ENCODE measurements around the gene KIF23.

Gene KIF23

DNA sequence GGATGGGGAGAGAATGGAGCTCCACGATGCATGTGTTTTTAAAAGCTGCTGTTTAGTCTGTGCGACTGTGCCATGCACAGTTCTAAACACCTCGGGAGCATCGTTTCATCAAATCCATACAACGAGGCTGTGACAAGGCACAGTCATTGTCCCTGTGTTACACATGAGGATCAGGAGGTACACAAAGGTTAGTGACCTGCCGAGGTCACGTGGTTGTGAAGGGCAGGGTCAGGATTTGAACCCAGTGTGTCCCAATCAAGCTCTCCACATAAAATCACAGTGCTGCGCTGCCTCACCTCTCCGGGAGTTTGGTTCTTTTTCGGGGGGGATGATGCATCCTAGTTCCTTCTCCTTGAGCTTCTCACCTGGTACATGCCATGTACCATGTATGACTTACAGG, 18.7 kb upstream of the KIF23 start:
- no peak for DNase-seq

DNA sequence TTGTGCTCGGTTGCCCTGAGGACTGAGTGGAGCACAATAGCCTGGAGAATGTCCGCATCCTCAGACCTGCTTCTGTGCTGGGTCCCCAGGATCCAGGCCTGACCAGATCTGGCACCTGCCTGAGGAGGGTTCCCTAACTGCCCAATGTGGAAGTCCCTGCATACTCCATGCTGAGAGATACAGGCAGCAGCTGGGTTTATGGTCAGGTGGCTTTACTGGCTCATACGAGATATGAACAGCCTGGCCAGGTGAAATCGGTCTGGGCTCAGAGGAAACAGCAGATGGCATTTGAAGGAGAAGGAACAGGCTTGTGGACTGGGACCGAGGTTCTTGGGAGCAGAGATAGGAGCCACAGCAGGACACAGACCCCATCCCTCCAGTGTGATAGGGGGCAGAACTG, 18.2 kb upstream of the KIF23 start:
- no peak for DNase-seq

DNA sequence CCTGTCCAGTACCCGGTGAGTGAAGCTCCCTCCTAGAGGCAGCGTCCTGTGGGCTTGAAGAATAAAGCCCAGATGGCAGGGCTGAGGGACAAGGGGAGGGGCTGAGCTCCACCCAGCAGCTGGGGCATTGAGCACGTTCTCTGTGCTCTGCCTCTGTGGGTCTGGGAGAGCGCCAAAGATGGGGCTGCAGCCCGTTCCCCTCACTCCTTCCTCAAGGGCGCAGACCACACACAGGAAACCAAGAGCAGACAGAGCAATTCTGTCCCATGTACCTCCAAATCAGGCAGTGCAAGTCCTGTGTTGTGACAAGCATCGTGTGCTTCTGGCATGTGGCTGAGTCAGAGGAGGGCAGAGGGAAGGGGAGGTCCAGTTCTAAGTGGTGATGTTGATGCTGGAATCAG, 15.7 kb upstream of the KIF23 start:
- no peak for DNase-seq

DNA sequence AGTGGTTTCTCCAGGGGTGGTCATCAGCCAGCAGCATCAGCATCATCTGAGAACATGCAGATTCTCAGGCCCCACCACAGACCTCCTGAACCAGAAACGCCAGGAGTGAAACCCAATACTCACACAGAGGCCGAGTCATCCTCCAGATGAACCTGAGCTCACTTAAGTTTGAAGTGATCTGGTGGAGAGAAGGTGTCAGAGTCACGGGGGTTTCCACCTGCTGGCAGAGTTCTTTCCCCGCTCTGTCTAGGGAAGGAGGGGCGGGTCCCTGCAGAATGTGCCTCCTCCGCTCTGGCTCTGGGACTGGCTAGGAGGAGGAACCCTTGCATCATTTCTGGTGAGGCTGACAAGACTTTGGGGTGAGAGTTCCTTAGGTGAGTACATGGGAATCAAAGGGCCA, 13.3 kb upstream of the KIF23 start:
- DNase-seq = no peak

DNA sequence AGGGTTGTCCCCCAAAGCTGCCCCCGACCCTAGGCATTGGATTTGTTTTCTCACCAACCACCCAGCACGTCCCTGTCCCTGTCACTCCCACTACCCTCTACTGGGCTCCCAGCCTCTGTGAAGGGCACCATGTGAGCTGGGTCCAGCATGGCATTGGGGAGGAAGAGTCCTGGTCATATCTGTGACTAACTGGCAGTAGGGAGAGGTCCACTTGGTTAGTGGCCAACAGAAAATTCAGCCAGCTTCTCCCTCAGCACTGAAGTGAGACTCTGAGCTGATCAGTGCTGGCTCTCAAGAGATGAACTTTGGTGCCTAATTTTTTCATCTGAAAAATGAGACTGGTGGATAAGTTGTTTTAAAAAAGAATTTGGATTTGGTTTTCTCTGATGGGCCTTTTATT, 11.3 kb upstream of the KIF23 start:
- DNase-seq = no peak

DNA sequence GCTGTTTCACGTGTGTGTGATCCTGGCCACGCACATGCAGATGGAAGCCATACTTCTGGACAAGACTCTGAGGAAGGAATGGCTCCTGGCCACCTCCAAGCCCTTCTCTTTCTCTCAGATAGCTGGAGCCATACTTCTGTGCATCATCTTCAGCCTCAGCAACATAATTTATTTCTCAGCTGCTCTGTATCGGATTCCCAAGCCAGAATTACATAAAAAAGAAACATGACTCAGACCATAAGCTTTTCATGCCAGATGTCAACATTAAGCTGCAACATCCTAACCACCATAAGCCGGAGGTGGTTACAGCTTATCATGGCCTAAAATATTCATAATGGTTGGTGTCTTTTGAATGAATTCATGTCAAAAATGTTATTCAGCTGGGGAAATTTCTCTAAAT, 10.6 kb upstream of the KIF23 start:
- no peak for DNase-seq

DNA sequence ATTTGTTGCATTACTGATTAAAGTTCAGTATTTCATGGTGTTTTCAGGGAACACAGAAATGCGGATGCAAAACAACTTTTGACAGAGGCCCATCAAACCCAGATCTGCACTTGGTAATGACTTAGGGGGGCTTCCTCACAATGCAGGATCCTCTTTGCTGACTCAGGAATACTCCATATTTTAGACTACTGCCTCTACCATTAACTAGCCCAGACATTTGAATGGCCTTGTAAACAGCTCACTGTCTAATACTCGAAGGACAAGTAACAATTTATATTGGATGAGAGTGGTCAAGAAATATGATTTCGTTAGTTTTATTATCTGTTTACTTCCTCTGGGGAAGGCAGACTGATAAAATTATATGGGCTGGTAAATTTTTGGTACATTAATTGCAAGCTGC, 9.0 kb upstream of the KIF23 start:
- no peak for DNase-seq

DNA sequence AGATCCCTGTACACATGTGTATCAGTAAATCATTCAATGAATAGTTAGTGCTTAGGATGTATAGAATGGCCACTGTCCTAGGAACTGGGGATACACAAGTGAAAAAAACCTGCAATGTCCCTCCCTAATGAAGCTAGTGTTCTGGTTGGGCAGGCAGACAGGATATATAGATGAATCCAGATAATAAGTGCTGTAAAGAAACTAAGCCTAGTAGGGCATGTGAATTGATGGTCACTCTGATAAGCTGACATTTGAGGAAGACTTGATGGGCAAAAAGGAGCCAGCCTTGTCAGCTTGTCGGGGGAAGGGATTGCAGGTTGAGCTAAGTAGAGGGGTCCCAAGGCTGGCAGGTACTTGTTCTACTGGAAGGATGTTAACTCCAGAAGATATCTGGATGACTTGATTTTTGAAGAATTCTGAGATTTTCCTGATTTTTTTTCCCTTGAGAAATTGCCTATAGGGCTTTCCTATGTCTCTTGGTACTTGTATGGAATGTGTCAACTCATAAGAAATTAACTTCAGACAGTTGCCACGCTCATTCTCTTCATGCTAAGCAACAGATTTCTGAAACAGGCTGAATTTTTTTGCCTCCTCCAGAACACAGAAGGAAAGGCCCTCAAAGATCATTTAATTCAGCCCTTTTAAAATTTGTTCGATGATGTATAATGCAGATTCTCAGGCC, 6.3 kb upstream of the KIF23 start:
- DNase-seq = no peak

DNA sequence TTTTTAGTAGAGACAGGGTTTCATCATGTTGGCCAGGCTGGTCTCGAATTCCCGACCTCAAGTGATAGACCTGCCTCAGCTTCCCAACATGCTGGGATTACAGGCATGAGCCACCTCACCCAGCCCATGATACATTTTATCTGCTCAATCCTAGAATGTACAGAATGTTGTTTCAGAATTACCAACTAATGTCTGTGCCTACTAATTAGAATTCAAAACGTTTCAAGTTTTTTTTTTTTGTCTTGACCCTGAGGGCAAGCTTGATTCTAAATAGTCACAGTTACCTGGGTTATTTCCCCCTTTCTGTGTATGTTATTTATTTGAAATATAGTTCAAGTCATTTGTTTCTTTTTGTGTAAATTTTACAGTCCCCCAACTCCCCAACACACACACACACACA, 5.3 kb upstream of the KIF23 start:
- no peak for DNase-seq

DNA sequence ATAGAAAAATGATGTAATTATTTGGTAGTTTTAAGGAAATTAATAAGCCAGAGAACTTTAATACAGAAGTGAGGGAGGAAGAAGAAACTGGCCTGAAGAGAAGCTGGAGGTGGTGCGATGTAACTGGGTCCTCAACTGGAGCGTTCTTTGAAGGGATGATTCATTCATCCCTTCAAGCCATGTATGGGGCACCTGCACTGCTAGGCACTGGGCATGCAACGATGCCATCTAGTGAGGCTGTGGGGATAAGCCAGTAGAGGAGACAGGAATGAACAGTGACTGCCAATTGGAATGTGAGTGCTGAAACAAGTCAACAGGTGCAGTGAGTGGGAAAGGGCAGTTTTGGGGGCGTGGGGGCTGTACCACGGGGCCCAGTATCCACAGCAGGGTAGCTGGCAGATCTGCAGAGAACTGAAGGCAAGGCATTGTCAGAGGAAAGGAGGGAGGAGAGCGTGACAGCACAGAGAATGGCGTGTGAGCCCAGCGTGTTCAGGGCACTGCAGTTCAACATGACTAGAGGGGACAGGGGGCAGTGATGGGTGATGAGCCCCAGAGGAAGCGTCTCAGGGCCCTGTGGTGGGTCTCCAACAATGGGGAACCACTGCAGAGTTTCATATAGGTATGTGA, 3.8 kb upstream of the KIF23 start:
- DNase-seq = peak; percentile 47

DNA sequence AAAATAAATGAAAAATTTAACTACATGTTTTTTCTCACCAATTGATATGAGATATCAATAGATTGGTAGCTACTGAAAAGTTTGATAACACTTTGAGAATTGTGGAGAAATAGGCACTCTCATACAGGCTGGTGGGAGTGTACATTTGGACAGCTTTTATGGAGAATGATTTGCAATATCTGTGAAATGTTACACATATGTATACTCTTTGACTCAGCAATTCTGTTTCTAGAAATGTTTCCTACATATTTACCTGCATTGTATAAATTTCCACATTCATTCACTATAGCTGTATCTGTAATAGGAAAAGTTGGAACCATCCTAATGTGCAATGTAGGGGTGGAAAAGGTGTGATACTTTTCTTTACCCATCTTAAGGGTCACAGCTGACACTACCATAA, 1.9 kb upstream of the KIF23 start:
- DNase-seq = no peak

DNA sequence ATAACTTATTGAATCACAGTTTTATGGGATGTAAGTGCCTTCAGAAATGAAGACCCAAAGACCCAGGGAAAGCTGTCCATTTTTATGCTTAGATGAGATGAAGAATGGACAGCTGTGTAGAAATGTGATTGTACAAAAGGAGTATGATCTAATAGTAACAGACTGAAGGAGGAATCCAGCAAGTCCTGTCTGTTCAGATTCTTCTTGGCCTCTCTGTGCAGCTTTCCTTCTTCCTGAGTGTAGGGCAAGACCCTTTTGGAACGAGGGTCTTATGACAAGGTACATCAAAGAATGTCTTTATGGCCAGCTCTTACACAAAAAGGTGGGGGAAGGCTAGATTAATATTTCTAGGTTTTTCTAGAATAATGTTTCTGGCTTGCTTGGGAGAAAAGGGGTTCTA, 1.4 kb upstream of the KIF23 start:
- DNase-seq = no peak

DNA sequence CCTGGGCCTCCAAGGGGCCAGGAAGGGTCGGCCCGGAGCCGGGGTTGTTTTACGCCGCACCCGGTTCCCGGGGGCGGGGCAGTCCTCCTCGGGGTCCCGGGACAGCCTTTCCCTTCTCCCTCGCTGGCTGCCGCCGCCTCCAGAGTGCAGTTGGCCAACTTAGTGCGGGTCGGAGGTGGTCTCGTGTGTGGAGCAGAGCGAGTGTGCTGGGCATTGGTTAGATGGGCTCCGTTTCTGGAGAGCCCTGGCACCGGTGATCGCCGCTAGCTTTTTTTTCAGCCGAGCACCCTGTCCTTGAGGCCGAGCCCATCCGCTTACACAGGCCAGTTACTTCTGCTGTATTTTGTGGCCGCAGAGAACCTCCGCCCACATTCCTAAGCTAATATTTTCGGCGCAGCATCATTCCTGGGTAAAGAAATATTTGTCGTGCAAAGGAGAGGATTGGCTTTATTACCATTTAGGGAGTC, 585 bp downstream of the KIF23 start:
- no peak for DNase-seq

DNA sequence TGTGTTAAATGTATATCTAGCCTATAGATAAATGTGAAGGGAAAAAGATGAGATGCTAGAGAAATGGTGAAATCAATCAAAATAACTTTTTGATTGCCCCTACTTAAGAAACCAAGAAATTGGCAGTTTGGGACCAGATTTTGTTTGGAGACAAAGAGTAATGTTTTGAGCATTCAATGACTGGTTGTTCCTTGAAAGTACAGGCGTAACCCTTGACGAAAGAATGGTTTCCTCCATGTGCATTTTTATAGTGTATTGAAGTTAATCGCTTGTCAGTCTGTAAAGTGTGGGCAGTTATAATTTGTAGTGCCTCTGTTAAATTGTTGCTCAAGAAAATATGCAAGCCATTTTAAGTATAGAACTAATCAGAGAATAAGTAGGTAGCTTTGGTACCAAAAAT, 1.2 kb downstream of the KIF23 start:
- DNase-seq = no peak

DNA sequence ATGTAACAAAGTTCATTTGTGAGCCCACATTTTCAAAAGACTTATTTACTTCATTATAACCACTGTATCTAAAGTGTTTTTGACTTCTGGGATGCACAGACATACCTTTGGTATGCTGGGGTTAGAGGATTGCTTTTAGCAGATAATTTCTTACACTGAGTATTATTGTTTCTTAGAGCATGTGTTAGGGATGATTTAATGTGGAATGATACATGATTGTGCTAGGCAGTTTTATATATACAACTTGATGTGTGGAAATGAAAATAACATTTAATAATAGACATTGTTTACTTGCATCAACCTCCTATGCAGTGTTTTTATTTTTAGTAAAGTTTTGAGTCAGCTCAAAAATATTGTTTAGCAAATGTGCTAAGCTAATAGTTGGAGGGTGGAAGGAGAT, 3.4 kb downstream of the KIF23 start:
- DNase-seq = no peak

DNA sequence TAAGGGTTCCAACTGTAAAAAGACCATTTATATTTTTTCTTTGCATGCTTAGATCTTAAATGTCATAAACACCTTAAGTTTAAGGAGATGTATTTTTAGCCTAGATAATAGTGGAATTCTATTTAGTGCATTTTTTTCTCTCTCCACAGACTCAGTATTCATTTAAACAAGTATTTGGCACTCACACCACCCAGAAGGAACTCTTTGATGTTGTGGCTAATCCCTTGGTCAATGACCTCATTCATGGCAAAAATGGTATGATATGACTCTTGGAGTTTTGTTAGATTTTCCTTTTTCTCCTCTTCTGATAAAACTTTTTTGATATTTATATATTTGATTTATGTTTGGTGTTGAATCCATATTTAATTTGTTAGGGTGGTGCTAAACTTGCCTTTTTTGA, 7.3 kb downstream of the KIF23 start:
- DNase-seq = no peak

DNA sequence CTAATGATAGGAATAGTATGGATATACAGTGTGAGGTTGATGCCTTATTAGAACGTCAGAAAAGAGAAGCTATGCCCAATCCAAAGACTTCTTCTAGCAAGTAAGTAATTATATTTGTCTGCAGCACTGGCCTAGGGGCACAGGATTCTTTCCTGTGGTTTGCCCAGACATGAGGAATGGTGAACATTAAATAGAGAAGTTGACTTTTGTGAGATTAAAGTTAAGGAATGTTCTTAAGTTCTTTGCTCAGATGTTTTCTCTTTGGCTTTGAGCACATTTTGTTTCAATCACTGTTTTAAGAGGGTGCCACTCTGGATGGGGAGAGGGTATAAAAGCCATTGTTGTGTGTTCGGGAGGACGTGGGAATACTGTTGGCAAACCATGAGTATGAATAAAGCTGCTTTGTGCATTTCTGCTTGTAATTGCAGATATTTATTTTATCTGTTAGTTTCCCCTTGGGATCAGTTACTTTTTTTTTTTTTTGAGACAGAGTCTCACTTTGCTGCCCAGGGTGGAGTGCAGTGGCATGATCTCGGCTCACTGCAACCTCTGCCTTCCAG, 8.3 kb downstream of the KIF23 start:
- DNase-seq = no peak

DNA sequence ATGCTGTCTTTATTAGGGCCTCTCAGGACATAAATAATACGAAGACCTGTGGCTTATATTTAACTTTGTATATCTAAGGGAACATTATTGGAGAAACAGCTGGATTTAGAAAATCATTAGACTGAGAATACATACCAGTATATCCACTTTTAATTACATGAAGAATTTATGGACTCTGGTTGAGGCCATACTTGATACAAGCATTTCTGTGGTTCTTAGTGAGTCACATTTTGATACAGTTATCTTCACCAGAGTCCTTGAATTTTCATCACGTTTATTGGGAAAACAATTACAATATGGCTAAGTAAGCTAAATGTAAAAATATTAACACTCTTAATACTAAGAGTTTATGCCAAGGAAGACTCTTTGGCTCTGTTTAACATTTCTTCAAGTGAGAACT, 9.9 kb downstream of the KIF23 start:
- DNase-seq = no peak

DNA sequence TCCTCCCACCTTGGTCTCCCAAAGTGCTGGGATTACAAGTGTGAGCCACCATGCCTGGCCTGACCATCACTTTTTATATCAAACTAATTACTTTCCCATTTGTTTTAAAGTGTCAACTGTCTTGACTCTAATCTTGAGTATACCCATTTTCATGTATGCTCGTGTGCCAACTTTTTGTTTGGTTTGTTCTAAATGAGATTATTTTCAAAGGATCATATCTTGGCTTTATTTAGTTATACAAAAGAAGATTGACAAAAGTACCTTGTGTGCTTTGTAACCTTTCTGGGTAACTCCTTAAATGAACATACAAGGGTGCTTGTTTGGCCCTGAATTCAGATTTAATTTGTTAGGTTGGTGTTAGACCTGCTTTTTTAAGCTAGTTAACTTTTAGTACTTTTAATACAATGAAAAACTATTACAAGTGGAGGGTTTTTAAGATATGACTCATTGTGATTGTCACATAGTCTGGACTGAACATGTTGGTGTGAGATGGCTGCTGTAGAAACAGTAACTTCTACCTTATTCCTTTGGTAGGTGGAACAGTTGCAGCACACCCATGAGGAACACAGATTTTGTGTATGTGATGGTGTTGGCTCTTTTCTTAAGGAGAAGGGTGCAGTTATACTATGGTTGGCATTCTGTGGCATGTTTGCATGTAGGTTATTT, 10.7 kb downstream of the KIF23 start:
- DNase-seq = no peak

DNA sequence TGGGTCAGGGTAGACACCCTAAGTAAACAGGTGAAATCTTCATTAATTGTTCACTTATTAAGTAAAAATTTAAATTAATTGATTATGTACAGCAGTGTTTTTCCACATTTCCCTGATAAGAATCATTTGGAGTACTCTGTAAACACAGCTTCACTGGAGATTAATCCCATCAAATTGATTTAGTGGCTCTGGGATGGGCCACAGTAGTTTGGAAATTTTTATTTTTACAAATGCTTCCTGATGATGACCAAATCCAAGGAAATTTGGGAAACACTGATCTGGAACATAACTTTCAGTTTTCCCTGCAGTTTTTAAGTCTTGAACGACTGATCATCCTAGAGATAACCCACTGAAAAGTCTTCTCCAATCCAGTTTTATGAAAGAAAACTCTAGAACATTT, 19.7 kb downstream of the KIF23 start:
- DNase-seq = no peak

DNA sequence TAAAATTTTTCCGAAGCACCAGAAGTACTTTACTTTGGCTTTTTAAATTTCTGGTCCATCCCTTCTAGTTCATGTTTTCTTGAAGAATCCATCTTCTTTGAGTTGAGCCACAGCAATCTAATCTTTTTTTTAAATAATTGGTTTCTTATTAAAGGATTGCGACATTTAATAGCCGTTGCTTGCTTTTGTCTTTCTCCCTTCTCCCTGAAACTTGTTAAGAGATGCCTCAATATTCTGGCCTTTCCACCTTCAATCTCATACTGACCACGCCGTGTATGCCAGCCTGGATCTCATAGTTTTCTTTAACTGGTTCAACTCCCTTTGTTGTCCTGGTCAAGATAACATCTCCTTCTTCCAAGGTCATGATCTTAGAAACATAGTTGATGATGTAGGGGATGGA, 20.1 kb downstream of the KIF23 start:
- no peak for DNase-seq

DNA sequence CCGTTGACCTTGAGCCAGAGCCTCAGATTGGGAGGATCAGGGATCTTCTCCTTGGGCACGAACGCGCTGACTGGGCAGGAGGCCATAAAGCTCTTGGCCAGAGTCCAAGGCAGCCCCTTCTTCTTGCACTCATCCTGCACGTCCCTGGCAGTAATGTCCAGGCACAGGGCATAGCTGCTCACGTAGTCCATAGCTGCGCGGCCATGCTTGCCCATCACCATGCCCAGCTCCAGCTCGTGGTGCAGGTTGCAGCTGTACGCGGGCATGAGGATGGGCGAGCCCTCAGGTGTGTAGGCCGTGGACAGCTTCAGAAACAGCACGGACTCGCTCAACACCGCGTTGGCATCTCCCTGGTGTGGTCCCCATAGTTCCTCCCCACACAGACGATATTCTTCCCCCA, 20.5 kb downstream of the KIF23 start:
- no peak for DNase-seq

DNA sequence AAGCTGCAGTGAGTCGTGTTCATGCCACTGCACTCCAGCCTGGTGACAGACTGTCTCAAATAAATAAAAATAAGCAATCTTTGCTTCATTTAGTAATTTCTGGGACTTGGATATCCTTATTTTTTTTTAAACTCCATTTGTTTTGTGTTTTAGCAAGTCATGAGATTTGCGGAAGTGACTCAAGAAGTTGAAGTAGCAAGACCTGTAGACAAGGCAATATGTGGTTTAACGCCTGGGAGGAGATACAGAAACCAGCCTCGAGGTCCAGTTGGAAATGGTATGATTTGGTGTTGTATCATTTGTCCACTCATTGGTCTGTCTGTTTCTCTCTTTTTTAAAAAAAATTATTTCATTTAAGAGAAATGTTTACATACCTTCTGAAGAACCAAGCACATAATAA, 21.8 kb downstream of the KIF23 start:
- no peak for DNase-seq

DNA sequence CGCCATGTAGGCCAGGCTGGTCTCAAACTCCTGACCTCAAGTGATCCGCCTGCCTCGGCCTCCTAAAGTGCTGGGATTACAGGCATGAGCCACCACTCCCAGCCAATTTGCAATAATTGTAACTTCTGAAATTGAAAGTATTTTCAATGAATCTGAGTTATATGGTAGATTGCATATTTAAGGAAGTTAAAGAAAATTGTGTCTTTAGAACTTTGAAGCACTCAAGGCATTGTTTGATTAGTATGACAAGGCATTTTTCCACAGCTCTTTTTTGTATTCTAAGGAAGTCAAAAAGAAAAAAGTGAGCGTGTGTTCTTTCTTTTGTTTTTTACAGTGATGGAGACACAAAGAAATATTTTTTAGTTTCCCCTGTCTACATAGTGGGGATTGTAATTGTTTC, 22.8 kb downstream of the KIF23 start:
- no peak for DNase-seq

Measured in COR-L47 (cell line).